ENCODE data around the gene PVALEF. TPM values are rescaled to one million over a fixed set of nuclear protein-coding genes. Genes with fewer than 3 reads are reported as not detected.

PVALEF gene
- total RNA-seq, 1 donor from 2014 or later = not detected

DNA sequence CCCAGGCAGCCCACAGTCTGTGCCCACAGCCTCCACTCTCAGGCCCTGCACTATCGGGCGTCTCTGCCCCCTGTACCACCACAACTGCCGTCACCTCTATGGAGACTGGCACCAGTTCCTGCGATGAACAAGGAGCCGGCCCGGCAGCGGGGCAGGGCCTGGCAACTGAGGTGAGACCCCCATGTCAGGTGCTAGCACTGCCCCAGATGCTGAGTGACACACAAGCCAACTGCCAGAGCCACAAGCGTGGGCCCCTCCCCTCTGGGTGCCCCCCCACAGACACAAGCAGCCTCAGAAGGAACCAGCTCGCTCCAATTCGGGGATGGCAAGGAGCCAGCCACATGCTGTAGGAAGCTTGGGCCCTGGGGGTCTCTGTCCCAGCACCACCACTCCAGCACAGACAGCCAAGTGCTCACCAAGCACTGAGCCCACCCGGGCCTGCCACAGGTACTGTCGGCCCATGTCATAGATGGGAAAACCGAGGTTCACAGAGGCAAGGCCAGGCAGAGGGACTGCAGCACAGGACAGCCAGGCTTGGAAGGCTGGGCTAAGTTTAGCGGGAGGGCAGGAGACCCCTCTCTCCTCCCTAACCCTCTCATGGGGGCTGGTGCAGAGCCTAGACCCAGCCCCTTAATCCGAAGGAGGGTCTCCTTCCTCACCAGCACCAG, 1.5 kb upstream of the PVALEF start:
- DNase-seq (ENCODE audit: low spot score, unreplicated experiment) = no peak
- Mint-ChIP-seq H3K27ac (no peak overlapping the region), H3K9me3 (ENCODE audit: low read depth) (no peaks in the 10 kb centered on the region), H3K4me3 (ENCODE audit: low read depth) (peak overlapping the region; percentile 45), H3K27me3 (no peaks in the 10 kb centered on the region), H3K36me3 (ENCODE audit: insufficient read depth) (no peaks in the 10 kb centered on the region), H3K4me1 (ENCODE audit: low read depth) (peaks cover 3% of the 10 kb centered on the region)
- TF ChIP-seq, protein P1, sequence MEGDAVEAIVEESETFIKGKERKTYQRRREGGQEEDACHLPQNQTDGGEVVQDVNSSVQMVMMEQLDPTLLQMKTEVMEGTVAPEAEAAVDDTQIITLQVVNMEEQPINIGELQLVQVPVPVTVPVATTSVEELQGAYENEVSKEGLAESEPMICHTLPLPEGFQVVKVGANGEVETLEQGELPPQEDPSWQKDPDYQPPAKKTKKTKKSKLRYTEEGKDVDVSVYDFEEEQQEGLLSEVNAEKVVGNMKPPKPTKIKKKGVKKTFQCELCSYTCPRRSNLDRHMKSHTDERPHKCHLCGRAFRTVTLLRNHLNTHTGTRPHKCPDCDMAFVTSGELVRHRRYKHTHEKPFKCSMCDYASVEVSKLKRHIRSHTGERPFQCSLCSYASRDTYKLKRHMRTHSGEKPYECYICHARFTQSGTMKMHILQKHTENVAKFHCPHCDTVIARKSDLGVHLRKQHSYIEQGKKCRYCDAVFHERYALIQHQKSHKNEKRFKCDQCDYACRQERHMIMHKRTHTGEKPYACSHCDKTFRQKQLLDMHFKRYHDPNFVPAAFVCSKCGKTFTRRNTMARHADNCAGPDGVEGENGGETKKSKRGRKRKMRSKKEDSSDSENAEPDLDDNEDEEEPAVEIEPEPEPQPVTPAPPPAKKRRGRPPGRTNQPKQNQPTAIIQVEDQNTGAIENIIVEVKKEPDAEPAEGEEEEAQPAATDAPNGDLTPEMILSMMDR (IDR thresholded peaks at IDR 0.05; ENCODE audit: unreplicated experiment) = no peak

DNA sequence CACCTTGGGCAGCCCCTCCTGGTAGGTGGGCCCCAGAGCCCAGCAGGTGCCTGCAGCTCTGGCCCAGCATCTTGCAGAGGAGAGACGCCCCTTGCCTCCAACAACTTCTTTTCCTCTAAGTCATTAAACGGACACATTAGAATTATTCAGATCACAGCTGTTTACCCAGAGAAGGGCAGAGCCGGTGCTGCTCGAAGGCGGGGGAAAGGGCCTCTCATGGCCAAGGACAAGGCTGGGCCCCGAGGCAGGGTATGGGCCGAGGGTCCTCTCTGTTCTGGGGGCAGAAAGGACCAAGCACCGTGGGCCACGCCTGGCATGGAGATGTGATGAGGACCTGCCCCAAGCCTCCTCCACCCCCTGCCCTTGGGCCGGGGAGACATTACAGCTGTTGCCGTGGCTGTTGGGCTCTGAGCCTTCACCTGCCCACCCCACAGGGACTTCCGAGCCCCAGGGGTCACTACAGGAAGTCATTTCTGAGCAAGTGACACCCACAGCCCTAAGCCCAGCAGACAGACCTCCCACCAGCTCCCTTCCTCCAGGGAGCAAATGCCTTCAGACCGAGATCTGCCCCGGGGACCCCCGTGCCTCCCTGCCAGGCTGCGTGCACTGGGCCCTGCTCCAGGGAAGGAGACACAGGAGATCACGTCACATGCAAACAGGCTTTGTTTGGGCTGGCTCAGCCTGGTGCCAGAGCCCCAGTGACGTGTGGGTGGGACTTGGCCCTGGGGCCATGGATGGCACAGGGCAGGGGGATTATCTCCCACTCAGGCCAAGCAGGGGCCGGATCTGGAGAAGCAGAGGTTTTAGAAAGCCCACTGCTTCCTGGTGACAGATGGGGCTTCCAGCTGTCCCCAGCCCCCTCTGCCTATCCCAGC, 699 bp upstream of the PVALEF start:
- H3K4me3 Mint-ChIP-seq (ENCODE audit: low read depth) = peak overlapping the region; percentile 45
- H3K36me3 Mint-ChIP-seq (ENCODE audit: insufficient read depth) = no peaks in the 10 kb centered on the region
- TF ChIP-seq, protein P1 (IDR thresholded peaks at IDR 0.05; ENCODE audit: unreplicated experiment) = no peak
- H3K27ac Mint-ChIP-seq = peak overlapping the region; percentile 37
- no peaks in the 10 kb centered on the region for H3K9me3 Mint-ChIP-seq (ENCODE audit: low read depth)
- H3K27me3 Mint-ChIP-seq = no peaks in the 10 kb centered on the region
- DNase-seq (ENCODE audit: low spot score, unreplicated experiment) = no peak
- H3K4me1 Mint-ChIP-seq (ENCODE audit: low read depth) = peaks cover 3% of the 10 kb centered on the region

DNA sequence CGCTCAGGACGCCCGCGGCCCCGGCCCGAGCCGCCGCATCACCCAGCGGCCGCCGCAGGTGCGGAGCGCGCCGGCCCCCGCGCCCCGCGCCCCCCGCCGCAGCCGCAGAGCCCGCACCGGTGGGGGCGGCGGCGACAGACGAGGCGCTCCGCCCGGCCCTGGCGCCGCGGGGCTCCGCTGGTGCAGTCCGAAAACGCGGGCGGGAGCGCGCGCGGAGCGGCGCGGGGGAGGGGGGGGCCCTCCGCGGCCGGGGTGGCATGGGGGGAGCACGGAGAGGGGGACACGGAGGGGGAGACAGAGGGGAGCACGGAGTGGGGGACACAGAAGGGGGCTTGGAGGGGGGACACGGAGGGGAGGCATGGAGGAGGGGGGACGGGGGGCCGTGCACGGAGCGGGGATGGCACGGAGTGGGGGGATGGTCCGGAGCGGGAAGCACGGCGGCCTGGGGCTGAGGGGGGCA, 756 bp downstream of the PVALEF start, which contains the start of gene AATK:
TSS of gene AATK (minus strand) at position 189 of the 460 bp plus-strand sequence. CDS start 229 bp downstream, outside the sequence.
- TF ChIP-seq, protein P1 (IDR thresholded peaks at IDR 0.05; ENCODE audit: unreplicated experiment) = no peak
- no peak for DNase-seq (ENCODE audit: low spot score, unreplicated experiment)
- H3K4me1 Mint-ChIP-seq (ENCODE audit: low read depth) = peaks cover 3% of the 10 kb centered on the region
- H3K27me3 Mint-ChIP-seq = no peaks in the 10 kb centered on the region
- H3K36me3 Mint-ChIP-seq (ENCODE audit: insufficient read depth) = no peaks in the 10 kb centered on the region
- peak within 1 kb of the TSS; percentile 70 for H3K4me3 Mint-ChIP-seq (ENCODE audit: low read depth)
- H3K27ac Mint-ChIP-seq = no peak within 1 kb of the TSS
- H3K9me3 Mint-ChIP-seq (ENCODE audit: low read depth) = no peaks in the 10 kb centered on the region

DNA sequence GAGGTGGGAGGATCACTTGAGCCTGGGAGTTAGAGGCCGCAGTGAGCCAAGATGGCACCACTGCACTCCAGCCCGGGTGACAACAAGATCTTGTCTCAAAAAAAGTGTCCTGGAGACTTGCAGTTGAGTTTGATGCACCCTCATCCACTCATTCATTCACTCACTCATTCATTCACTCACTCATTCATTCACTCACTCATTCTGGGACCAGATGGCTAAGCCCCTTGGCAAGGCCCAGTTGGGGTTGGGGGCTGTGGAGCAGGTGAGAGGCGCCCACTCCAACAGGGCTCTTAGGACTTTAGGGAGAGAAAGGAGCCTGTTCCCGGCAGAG, 1.9 kb downstream of the PVALEF start:
- DNase-seq (ENCODE audit: low spot score, unreplicated experiment) = no peak
- H3K4me3 Mint-ChIP-seq (ENCODE audit: low read depth) = peak overlapping the region; percentile 62
- no peaks in the 10 kb centered on the region for H3K27me3 Mint-ChIP-seq
- peaks cover 5% of the 10 kb centered on the region for H3K4me1 Mint-ChIP-seq (ENCODE audit: low read depth)
- peak overlapping the region; percentile 62 for H3K27ac Mint-ChIP-seq
- H3K36me3 Mint-ChIP-seq (ENCODE audit: insufficient read depth) = no peaks in the 10 kb centered on the region
- TF ChIP-seq, protein P1 (IDR thresholded peaks at IDR 0.05; ENCODE audit: unreplicated experiment) = no peak
- no peaks in the 10 kb centered on the region for H3K9me3 Mint-ChIP-seq (ENCODE audit: low read depth)

DNA sequence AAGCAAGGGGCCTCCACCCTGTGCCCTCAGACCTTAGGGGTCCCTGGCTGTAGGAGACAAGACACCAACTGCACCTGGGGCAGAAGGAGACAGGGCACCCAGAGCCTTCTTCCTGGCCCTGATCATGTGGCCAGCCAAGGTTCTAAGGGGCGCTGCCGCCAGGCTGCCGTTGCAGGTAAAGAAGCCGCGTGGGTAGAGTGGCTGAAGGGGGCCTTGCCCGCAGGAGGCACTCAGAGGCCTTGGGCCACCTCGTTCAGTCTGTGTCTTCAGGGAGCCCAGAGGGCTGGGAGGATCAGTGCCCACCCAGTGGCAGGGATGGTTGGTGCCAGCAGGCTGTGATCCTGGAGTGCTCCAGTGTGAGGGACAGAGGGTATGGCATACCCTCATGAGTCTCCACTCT, 2.3 kb downstream of the PVALEF start:
- no peak for DNase-seq (ENCODE audit: low spot score, unreplicated experiment)
- H3K36me3 Mint-ChIP-seq (ENCODE audit: insufficient read depth) = no peaks in the 10 kb centered on the region
- TF ChIP-seq, protein P1 (IDR thresholded peaks at IDR 0.05; ENCODE audit: unreplicated experiment) = no peak
- no peaks in the 10 kb centered on the region for H3K9me3 Mint-ChIP-seq (ENCODE audit: low read depth)
- no peak overlapping the region for H3K27ac Mint-ChIP-seq
- no peaks in the 10 kb centered on the region for H3K27me3 Mint-ChIP-seq
- H3K4me1 Mint-ChIP-seq (ENCODE audit: low read depth) = peaks cover 5% of the 10 kb centered on the region
- H3K4me3 Mint-ChIP-seq (ENCODE audit: low read depth) = peak overlapping the region; percentile 62
